ENCODE measurements around the gene GINS1.
A peak's percentile ranks its signal among the peaks of the same experiment; 100 is the strongest.

Gene GINS1

DNA sequence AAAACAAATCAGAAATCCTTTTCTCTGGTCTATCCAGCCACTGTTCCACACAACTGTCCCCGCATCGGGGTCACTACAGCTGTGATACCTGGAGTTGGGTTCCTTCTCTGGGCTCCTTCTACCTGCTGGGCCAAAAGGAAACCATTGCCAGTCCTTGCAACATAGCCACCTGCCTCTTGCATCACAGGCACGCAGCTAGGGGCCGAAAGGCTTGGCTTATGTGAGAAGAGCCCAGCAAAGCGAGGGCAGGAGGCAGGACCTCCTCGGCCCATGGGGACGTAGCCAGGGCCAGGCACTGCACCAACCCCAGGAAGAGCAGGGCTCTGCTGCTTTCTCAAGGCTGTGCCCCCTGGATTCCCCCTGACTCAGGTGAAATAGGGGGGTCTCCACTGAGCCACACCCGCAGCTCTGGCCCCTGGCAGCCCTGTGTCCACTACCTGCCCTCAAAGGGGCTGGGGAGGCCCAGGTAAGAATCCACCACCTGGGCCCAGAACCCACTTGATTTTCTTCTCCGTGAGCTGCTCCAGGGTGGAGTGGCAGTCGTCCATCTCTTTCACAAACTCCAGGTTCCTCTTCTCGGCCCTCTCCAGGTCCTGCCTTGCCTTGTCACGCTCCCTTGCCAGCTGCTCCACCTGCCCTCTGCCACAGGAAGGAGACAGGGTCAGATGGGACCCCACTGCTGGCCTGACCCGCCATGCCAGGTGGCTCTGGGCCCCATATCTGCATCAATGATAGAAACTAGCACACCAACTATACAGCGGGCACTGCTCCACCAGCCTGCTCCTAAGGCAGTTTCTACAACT is 88.9 kb downstream of the GINS1 start:
- DNase-seq = no peak

DNA sequence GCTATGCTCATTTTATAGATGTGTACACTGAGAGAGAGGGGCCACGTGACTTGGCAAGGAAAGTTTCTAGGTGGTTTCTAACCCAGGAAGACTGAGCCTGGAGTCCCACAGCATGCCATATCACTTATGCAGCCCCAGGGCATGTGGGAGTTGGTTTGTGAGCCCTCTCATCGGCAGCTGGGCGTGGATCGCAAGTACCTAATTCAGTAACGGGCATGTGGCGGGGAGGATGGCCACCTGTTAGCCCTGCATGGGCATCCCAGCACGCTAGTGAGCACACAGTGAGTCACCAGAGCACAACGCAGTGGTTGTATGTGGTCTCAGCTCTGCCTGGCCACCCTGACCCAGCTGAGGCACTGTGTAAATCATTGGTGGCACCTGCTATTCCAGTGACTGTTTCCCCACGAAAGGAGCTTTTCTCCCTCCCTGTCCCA is 89.5 kb downstream of the GINS1 start:
- peak; percentile 93 for DNase-seq

DNA sequence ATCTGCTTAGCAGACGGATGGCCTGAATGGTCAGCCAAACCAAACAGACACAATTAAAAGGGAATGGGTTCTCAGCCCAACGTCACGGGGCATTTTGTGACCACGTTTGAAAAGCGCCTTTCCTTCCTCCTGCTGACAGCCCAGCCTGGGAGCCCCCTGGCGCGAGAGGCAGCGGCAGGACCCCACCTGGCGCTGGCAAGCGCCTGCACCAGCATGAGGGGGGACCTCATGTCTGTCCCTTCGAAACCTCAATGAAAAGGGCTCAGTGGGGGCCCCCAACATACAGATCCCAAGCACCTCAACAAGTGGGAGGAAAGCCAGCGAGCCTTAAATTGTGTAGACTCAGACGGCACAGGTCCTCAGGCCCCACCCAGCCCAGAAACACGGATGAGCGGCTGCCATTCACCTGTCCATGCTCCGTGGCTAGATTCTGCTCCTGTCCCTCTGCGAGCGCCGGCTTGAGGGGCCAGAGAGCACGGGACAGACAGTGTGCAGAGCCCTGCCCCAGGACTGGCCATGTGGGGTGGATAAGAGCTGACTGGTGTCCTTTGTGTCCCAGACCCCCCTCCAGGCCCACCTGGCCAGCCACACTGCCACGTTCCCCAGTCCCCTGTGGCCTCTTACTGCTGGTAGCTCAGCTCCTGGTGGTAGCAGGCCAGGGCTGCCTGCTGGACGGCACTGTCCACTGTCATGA is 90.3 kb downstream of the GINS1 start:
- DNase-seq = no peak
